GM20000 (cell line): Measurements from ENCODE around the gene CROCC.
"Not testable (repeated sequence)": the region's sequence is repeated elsewhere in the genome, so short reads cannot be mapped to it uniquely, and the experiment has no call there.

Experiments used
- DNase-seq: peaks from one replicate; pipeline ENCODE4 v3.0.0; 2012; ENCODE audit warnings: low spot score
- TF ChIP-seq, protein P1 (sequence below): IDR thresholded peaks from 2 replicates; pipeline ENCODE4 v1.5.1; 2012; ENCODE audit warnings: mild to moderate bottlenecking, control low read depth; ENCODE audit errors: extremely low read depth, missing control alignments

The CROCC gene

DNA sequence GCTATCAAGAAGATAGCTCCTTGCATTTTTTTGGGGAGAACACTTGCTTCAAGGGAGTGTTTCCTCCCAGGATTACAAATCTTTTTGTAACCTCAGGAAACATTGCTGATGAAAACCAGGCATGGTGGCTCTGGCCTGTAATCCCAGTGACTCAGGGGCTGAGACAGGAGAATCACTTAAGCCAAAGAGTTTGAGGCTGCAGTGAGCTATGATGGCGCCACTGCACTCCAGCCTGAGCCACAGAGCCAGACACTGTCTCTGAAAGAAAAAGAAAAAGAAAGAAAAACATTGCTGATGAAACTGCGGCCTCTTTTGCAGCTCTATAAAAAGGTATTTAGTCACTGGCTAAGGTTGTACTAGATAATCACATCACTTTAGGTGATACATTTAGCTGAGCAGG is 18.7 kb upstream of the CROCC start:
- TF ChIP-seq, protein P1, sequence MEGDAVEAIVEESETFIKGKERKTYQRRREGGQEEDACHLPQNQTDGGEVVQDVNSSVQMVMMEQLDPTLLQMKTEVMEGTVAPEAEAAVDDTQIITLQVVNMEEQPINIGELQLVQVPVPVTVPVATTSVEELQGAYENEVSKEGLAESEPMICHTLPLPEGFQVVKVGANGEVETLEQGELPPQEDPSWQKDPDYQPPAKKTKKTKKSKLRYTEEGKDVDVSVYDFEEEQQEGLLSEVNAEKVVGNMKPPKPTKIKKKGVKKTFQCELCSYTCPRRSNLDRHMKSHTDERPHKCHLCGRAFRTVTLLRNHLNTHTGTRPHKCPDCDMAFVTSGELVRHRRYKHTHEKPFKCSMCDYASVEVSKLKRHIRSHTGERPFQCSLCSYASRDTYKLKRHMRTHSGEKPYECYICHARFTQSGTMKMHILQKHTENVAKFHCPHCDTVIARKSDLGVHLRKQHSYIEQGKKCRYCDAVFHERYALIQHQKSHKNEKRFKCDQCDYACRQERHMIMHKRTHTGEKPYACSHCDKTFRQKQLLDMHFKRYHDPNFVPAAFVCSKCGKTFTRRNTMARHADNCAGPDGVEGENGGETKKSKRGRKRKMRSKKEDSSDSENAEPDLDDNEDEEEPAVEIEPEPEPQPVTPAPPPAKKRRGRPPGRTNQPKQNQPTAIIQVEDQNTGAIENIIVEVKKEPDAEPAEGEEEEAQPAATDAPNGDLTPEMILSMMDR = no peak
- no peak for DNase-seq

DNA sequence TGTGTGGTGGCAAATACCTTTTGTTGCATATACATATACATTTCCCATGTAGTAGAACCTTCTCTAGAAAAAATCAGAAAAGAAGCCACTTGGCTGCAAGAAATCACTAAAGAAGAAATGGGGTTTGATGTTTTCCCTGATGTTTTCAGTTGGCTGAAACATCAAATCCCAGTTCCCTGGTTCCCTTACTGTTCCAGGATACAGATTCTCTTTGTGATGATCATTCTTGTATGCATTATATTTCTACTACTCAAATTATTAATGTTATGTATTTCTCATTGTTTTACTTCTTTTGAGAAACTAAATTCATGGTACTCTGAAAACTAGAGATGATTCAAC is 18.3 kb upstream of the CROCC start:
- TF ChIP-seq, protein P1 = no peak
- no peak for DNase-seq

DNA sequence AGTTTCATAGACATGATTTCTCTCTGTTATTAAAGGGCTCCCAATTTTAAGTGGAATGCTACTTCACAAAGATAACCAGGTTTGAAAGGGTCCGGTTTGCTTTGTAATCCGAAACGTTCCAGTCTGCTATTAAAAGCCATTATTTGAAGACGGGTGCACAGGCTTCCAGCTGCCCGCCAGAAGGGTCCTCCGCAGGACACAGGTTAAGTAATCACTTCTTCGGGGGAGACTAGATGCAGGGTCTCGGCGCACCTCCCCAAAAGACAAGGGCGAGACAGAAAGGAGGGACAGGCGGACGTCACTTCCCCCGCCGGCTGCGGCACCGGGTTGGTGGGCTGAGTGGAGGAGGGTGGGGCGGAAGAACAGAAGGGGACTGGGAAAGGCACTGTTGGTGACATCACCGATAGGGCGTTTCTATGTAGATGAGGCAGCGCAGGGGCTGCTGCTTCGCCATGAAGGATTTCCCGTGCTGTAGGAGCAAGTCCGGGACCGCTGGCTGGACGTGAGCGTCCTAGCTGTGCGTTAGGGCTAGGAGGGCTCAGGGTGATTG is 17.1 kb upstream of the CROCC start:
- DNase-seq = peak; percentile 94

DNA sequence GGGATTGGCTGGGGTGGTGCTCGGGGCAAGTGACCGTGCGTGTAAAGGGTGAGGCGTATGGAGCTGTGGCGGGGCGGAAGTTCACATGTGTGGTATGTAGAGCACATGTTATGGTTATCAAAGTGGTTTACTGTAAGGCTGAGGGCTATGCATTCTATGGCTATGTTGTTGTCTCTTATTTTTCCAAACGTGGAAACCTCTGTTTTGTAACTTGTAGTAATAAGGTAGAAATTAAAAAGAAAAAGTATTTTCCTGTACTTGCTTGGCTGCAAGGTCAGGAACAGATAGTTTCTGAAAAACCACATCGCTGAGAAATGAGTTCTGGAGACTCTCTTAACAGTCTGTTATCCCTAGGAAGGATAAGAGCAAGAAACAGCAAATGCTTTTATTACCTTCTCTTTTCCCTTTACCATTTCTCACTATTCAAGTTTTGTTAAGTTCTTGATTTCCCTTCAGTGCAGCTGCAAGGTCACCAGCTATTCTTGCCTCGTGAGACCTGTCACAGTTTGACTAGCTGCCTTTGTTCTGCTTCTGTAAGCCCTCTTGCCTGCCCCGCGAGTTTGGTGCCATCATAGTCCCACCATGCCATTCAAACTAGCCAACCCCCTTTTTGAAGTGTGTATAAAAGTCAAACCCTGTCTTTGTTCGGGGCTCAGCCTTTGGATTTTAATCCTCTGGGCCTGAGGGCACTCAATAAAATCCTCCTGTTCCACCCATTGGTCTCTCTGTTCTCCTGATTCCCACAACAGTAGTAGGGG is 16.4 kb upstream of the CROCC start:
- TF ChIP-seq, protein P1 = no peak
- DNase-seq = peak; percentile 79

More for the DNA sequence above, 17.1 kb upstream of the CROCC start:
- TF ChIP-seq, protein P1 = no peak

DNA sequence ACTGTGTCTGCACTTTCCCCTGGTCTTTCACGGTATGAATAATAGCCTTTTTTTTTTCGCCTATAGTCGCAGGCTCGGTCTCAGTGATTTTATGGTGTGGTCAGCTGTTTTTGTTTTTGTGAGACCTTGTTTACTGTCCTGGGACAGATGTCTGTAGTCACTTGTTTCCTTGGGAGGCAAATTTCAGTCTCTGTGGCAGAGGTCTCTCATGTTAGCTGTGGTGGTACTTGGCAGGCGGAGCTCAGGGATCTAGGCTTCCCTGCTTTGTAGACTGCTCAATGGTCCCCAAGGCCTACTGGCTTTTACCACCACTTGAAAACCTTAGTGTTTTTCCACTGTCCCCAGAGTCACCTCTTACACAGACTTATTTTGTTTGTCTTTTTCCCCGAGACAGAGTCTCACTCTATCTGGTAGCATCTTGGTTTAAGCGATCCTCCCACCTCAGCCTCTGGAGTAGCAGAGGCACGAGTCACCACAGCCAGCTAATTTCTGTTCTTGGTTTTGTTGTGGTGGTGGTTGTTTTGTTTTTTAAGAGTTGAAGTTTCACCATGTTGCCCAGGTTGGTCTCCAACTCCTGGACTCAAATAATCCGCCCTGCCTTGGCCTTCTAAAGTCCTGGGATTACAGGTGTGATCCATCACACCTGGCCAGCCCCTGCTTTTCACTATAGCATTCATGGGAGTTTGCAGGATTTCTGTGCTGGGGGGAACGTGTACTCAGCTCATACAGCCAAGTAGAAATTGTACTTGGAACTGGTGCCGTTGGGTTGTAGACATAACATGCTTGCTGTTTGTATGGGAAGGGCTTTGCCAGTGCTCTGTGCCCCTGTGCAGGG is 15.6 kb upstream of the CROCC start:
- DNase-seq = no peak
- TF ChIP-seq, protein P1 = no peak

DNA sequence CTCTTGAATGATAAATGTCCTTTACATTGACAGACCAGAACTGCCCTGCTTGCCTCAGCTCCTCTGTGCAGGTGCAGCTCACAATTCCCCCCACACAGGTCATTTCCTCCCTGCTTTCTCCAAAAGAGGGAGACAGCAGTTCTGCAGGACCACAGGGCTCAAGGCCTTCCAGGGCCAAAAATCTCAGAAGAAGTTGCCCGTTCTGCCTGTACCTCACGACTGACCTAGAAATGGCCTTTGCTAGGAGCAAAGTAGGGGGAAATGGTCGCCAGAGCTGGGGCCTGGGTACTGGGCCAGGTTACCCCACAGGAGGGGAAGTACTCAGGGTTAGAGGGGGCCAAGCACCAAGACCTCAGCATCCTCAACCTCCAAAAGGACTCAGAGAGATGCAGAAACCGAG is 14.9 kb upstream of the CROCC start:
- TF ChIP-seq, protein P1 = no peak
- no peak for DNase-seq

DNA sequence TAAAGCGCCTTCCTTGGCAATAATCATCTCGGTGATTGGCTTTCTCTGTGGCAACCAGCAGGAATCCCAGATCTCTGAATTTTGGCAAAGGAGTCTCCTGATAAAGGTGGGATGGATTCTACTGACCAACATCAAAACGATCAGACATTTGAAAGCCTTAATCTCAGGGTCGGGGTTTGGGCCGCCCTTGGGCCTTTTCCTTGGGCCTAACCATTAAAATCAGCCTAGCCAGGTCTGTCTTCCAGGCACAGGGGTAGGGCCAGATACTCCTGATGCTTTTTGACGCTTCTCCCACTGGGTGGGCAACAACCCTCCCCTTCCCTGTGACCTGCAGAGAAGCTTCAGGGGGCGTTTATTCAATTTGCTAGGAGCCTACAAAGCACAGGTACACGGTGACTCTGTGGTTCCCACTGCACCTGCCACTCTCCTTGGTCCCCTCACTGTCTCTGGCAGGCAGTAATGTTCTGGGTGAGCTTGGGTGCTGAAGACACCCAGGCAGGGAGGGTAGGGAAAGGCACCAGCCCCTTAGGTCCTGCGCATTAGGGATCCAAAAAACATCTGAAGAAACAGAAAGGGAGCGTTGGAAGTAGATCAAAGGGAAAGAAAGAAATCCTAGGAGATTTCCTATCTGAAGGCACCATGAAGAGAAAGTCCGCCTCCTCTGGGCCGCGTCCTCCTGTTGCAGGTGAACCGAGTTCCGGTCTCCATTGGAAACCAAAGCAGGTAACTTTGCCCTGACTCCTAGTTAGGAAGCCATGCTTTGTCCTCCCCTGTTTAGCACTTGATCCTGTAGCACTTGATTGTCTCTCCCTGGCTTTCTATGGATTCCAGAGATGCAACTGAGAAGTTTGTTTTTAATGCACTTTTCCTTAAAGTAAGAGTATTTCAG is 13.6 kb upstream of the CROCC start:
- no peak for DNase-seq
- TF ChIP-seq, protein P1 = no peak

DNA sequence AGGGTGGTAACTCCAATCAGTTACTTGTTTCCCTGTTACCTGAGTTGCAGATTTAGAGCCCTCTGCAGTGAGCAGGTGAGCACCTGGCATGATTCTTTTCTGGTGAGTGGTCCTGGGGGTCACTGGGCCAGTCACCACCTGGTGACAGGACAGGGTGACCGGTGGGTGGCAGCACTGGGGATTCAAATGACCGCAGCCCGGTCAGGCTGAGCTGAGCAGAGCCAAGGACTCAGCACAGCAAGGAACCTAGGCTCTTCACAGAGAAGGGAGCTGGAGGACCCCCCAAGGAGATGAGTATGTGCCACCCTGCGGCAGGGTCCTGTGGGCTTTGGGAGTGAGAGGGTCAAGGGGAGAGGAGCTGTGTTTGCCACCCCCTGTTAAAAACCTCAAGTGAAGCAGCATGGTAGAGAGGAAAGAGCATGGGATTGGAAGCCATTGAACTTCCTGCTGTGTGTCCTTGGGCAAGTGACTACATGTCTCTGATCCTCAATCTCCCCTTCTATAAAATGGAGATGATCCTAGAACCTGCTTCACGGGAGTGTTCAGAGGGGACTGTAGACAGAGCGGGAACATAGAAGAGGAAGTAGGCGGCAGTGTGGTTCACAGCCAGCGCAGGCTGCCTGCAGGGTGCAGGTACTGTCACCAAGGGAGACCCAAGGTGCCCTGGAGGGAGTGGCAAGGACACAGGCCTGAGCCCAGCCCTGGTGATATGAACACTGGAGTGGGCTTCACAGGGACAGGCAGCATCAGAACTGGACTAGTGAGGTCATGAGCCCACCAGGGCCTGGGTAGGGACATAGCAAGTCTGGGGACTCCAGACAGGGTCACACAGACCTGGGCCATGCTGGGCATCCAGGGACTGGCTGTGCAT is 9.6 kb upstream of the CROCC start:
- not testable (repeated sequence) for DNase-seq

DNA sequence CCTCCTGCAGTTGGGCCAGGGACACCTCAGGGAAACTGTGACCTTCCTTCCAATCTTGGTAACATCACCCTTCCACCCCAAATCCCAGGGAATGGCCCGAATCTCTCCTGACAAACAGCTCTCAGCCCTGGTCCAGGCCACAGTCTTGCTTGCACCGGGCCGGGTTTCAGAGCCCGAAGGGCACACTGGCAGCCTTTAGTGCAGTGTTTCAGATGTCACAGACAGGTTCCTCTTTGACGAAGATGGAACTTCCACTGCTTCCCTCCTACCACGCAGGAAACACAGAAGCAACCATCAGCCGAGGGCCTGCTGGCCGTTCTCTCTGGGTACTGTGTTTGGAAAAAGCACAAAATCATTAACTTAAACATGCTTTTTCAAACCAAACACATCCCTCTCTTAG is 9.0 kb upstream of the CROCC start:
- DNase-seq = not testable (repeated sequence)
